Karpas-422 (cell line): ENCODE results near the gene TNFSF8. TPM values are rescaled to one million over a fixed set of nuclear protein-coding genes. Genes with fewer than 3 reads are reported as not detected.

ENCODE experiments used
- DNase-seq: peaks from one replicate; pipeline ENCODE4 v3.0.0-alpha.2; 2015
- H2AFZ ChIP-seq: fragments of 200-600 bp; sonication (generic); 2 replicates; pipeline ENCODE4 v1.6.1; 2014; ENCODE audit warnings: antibody characterized with exemption, low read length, mixed read lengths
- H3K27ac ChIP-seq: fragments of 200-600 bp; sonication (generic); 2 replicates; pipeline ENCODE4 v1.5.1; 2014; ENCODE audit warnings: mild to moderate bottlenecking, low read length, moderate library complexity
- H3K27me3 ChIP-seq: fragments of 200-600 bp; sonication (generic); 2 replicates; pipeline ENCODE4 v1.6.1; 2014; ENCODE audit warnings: low read length, mixed read lengths
- H3K36me3 ChIP-seq: fragments of 200-600 bp; sonication (generic); 2 replicates; pipeline ENCODE4 v1.6.1; 2014; ENCODE audit warnings: low read length, mixed read lengths; ENCODE audit not compliant: insufficient read depth
- H3K4me1 ChIP-seq: fragments of 200-600 bp; sonication (generic); 2 replicates; pipeline ENCODE4 v1.6.1; 2014; ENCODE audit warnings: mild to moderate bottlenecking, low read length, mixed read lengths
- H3K4me2 ChIP-seq: fragments of 200-600 bp; sonication (generic); 2 replicates; pipeline ENCODE4 v1.6.1; 2014; ENCODE audit warnings: low read length, low read depth, mild to moderate bottlenecking; ENCODE audit not compliant: poor library complexity, severe bottlenecking
- H3K4me3 ChIP-seq: fragments of 200-600 bp; sonication (generic); 2 replicates; pipeline ENCODE4 v1.5.1; 2014; ENCODE audit warnings: mild to moderate bottlenecking, antibody characterized with exemption, low read length, mixed read lengths
- H3K79me2 ChIP-seq: fragments of 200-600 bp; sonication (generic); 2 replicates; pipeline ENCODE4 v1.6.1; 2014; ENCODE audit warnings: mild to moderate bottlenecking, low read length, mixed read lengths
- H3K9ac ChIP-seq: fragments of 200-600 bp; sonication (generic); 2 replicates; pipeline ENCODE4 v1.6.0; 2014; ENCODE audit warnings: low read length
- H3K9me2 ChIP-seq: fragments of 200-600 bp; sonication (generic), shearing (Covaris generic); replicated peaks from 2 replicates; pipeline ENCODE4 v1.6.0; 2014; ENCODE audit warnings: mild to moderate bottlenecking, low read length, moderate library complexity; ENCODE audit not compliant: insufficient read depth
- H3K9me3 ChIP-seq: fragments of 300-700, 200-600 bp; sonication (generic); 2 replicates; pipeline ENCODE4 v1.6.1; 2014; ENCODE audit warnings: low read length, mixed read lengths
- H4K20me1 ChIP-seq: fragments of 200-600 bp; sonication (generic); 2 replicates; pipeline ENCODE4 v1.6.1; 2014; ENCODE audit warnings: mild to moderate bottlenecking, antibody characterized with exemption, low read length, low read depth; ENCODE audit not compliant: insufficient read depth
- total RNA-seq: library from RNA; depleted of rRNA; stranded (reverse); fragments of >200 nt; shearing (Covaris generic); gene quantifications from 2 replicates; pipeline ENCODE4 v1.2.3, GENCODE V29; 2014; ENCODE audit warnings: low replicate concordance

Gene TNFSF8
- total RNA-seq, 1 experiment from 2014 or later = 19.6 TPM

DNA sequence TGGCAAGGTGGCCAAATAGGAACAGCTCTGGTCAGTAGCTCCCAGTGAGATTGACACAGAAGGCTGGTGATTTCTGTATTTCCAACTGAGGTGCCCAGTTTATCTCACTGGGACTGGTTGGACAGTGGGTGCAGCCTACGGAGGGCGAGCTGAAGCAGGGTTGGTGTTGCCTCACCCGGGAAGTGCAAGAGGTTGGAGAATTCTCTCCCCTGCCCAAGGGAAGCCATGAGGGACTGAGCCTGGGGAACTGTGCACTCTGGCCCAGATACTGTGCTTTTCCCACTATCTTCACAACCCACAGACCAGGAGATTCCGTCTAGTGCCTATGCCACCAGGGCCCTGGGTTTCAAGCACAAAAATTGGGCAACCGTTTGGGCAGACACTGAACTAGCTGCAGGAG, 61.0 kb downstream of the TNFSF8 start:
- H3K4me2 ChIP-seq = no peak overlapping the region
- peaks cover 7% of the 10 kb centered on the region for H3K4me1 ChIP-seq
- H3K27me3 ChIP-seq = no peaks in the 10 kb centered on the region
- DNase-seq = no peak
- H3K36me3 ChIP-seq = no peaks in the 10 kb centered on the region
- no peak overlapping the region for H3K9ac ChIP-seq
- no peak overlapping the region for H3K27ac ChIP-seq
- H2AFZ ChIP-seq = no peak overlapping the region
- H3K4me3 ChIP-seq = no peak overlapping the region
- H3K79me2 ChIP-seq = no peaks in the 10 kb centered on the region
- H3K9me2 ChIP-seq = no peaks in the 10 kb centered on the region
- peaks cover under 1% of the 10 kb centered on the region; the same call in 1 of the 2 replicates for H3K9me3 ChIP-seq
- H4K20me1 ChIP-seq = no peaks in the 10 kb centered on the region

DNA sequence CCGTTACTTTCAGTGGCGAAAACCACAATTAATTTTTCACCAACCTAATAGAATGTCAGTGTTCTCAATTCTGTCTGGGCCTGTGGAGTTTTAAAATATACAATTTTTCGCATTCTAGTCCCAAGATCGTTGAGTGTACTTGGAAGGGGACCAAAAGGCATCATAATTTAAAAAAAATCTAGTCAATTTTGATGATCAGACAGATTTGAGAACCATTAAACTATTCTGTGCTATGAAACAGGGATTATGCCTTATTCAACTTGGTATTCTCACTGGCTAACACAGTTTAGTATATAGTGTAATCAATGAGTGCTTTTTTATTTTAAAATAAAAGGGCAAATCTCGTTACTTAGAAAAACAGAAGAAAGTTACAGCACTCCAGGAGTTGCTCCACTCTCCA, 63.1 kb downstream of the TNFSF8 start:
- Histone ChIP-seq H3K27ac (no peak overlapping the region), H3K27me3 (no peaks in the 10 kb centered on the region), H3K9me2 (no peaks in the 10 kb centered on the region), H4K20me1 (no peaks in the 10 kb centered on the region), H3K9ac (no peak overlapping the region), H3K9me3 (no peaks in the 10 kb centered on the region), H3K4me2 (no peak overlapping the region), H3K79me2 (no peaks in the 10 kb centered on the region), H3K4me1 (peaks cover 8% of the 10 kb centered on the region), H3K36me3 (no peaks in the 10 kb centered on the region), H2AFZ (no peak overlapping the region), H3K4me3 (no peak overlapping the region)
- no peak for DNase-seq

DNA sequence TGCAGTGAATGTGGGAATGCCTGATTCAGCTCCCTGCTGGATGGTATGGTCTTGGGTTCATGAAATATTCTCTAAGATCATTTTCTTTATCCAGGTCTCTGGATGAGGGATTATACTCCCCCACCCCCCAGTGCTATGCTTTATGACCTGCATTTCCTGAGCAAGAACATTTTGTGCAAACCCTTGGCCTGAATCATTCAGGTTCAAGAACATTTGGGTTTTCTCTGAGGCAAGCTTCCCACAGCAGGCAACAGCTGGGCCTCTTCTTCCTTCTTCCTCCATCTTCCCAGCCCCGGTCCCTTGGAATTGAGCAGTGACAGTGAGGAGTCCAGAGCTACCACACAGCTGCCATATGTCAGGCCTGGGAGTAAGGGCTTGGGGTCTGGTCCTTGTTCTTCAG, 65.9 kb downstream of the TNFSF8 start:
- no peak for DNase-seq
- Histone ChIP-seq H3K79me2 (no peaks in the 10 kb centered on the region), H3K9me2 (no peaks in the 10 kb centered on the region), H3K27me3 (no peaks in the 10 kb centered on the region), H2AFZ (no peak overlapping the region), H3K9me3 (no peaks in the 10 kb centered on the region), H3K27ac (no peak overlapping the region), H3K9ac (no peak overlapping the region), H3K36me3 (no peaks in the 10 kb centered on the region), H3K4me2 (no peak overlapping the region), H3K4me3 (no peak overlapping the region), H4K20me1 (no peaks in the 10 kb centered on the region), H3K4me1 (peaks cover 31% of the 10 kb centered on the region)

DNA sequence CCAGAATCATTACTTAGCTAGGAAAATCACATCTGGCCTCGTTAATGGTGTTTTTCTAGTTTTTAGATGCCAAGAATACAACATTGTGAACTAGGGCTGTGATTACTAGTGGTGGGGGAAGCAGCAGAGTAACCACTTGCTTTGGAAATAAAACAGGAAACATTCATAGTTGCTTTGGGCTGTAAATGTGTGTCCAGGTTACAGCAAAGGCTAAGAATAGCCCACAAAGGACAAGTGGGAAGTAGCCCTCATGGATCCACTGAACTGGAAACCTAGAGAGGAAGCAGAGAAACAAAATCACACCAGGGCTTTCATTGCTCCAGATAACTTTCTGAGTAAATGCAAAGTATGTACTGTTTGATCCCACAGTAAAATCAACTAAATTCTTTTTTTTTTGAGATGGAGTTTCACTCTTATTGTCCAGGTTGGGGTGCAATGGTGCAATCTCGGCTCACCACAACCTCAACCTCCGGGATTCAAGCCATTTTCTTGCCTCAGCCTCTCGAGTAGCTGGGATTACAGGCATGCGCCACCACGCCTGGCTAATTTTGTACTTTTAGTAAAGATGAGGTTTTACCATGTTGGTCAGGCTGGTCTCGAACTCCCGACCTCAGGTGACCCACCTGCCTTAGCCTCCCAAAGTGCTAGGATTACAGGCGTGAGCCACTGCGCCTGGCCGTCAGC, 68.3 kb downstream of the TNFSF8 start:
- H3K9me2 ChIP-seq = no peaks in the 10 kb centered on the region
- H4K20me1 ChIP-seq = no peaks in the 10 kb centered on the region
- no peak overlapping the region for H3K4me3 ChIP-seq
- H3K4me2 ChIP-seq = no peak overlapping the region
- H3K36me3 ChIP-seq = no peaks in the 10 kb centered on the region
- H3K9ac ChIP-seq = no peak overlapping the region
- H3K79me2 ChIP-seq = no peaks in the 10 kb centered on the region
- peaks cover 34% of the 10 kb centered on the region for H3K4me1 ChIP-seq
- H2AFZ ChIP-seq = no peak overlapping the region
- no peaks in the 10 kb centered on the region for H3K27me3 ChIP-seq
- no peaks in the 10 kb centered on the region for H3K9me3 ChIP-seq
- no peak overlapping the region for H3K27ac ChIP-seq
- DNase-seq = no peak

DNA sequence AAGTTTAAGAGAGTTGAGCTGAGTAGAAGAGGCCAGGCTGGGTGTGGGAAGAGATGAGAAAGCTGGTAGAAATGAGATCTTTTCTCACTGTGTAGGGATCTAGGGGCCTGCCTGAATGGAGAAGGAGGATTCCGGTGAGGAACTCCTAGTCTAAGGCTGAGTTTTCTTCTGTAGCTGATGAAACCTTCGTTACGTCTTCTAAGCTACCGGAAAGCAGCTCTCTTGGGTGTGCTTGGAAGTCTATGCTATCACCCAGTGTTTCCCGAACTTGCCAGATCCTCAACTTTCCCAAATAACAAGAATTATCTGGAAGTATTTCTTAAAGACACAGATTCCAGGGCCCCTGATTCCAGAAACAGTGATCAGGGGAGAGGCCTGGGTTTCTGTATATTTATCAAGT, 69.1 kb downstream of the TNFSF8 start:
- Histone ChIP-seq H3K36me3 (no peaks in the 10 kb centered on the region), H2AFZ (no peak overlapping the region), H3K27me3 (no peaks in the 10 kb centered on the region), H3K27ac (no peak overlapping the region), H3K9me3 (no peaks in the 10 kb centered on the region), H3K4me2 (peak overlapping the region; percentile 43), H3K4me3 (no peak overlapping the region), H4K20me1 (no peaks in the 10 kb centered on the region), H3K9ac (no peak overlapping the region), H3K79me2 (no peaks in the 10 kb centered on the region), H3K4me1 (peaks cover 42% of the 10 kb centered on the region), H3K9me2 (no peaks in the 10 kb centered on the region)
- no peak for DNase-seq

DNA sequence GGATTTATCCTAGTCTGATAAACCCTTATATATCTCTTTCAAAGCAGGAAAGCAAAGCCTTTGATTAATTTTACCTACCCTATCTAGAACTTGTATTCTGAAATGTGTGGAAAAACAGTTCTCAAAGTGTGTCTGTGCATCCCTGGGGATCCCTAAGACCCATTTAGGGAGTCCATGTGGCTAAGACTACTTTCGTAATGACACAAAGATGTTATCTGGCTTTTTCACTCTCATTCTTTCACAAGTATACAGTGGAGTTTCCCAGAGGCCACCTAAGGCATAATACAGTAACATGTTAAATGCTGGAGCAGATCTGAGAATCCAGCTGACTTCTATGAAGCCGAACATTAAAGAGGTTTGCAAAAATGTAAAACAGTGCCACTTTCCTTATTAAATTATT, 70.2 kb downstream of the TNFSF8 start:
- Histone ChIP-seq H3K4me2 (no peak overlapping the region), H3K4me3 (no peak overlapping the region), H3K9me3 (no peaks in the 10 kb centered on the region), H4K20me1 (no peaks in the 10 kb centered on the region), H3K4me1 (peaks cover 39% of the 10 kb centered on the region), H3K79me2 (no peaks in the 10 kb centered on the region), H3K9ac (no peak overlapping the region), H3K36me3 (no peaks in the 10 kb centered on the region), H3K9me2 (no peaks in the 10 kb centered on the region), H3K27ac (no peak overlapping the region), H3K27me3 (no peaks in the 10 kb centered on the region), H2AFZ (no peak overlapping the region)
- DNase-seq = no peak

DNA sequence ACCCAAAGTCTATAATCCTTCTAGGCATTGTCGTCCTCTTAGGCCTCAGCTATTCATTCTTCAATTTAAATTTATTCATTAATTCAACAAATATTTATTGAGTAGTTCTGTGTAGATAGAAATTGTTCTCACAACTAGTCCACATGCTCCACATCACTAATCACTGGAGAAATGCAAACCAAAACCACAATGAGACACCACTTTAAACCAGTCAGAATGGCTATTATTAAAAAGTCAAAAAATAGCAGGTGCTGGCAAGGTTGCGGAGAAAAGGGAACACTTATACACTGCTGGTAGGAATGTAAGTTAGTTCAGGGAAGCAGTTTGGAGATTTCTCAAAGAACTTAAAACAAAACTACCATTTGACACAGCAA, 73.5 kb downstream of the TNFSF8 start:
- Histone ChIP-seq H3K4me2 (peak overlapping the region; percentile 14), H3K4me3 (no peak overlapping the region), H2AFZ (no peak overlapping the region), H3K27ac (no peak overlapping the region), H3K9ac (no peak overlapping the region), H3K4me1 (peaks cover 30% of the 10 kb centered on the region), H3K36me3 (no peaks in the 10 kb centered on the region), H3K27me3 (no peaks in the 10 kb centered on the region), H3K79me2 (no peaks in the 10 kb centered on the region), H3K9me2 (no peaks in the 10 kb centered on the region), H4K20me1 (no peaks in the 10 kb centered on the region), H3K9me3 (no peaks in the 10 kb centered on the region)
- no peak for DNase-seq

DNA sequence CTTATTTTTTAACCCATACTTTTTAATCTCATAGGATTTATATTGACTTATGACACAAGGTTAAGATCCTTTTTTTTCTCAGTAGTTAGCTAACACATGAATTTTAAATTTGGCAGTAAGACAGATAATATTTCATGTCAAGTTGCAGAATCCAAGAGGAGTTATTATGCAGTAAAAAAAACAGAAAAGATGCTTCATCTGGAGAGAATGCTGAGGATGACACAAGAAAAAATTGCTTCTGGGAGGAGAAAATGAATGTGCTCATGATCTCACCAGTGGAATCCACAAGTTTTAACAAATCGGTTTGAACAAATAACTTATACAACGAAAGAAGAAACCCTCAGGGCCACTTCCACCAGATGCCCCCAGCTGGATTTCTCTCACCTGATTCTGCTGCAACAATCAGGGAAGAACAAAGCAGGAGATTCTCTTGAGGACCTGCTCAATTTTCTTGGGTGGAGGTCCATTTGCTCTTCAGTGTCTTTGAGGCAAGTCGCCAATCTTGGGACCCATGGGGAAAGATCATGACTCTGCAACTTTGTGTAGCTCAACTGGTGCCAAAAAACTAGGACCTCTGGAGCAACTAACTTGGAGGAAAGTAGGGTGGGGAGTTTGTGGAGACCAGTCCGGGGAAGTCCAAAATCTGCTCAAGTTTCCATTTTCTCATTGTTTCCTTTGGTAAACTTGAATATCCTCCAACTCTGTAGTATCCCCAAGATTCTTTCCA, 74.0 kb downstream of the TNFSF8 start:
- no peaks in the 10 kb centered on the region for H3K79me2 ChIP-seq
- no peaks in the 10 kb centered on the region for H3K9me2 ChIP-seq
- no peak for DNase-seq
- H3K4me3 ChIP-seq = no peak overlapping the region
- H3K27ac ChIP-seq = no peak overlapping the region
- no peaks in the 10 kb centered on the region for H3K36me3 ChIP-seq
- H3K4me1 ChIP-seq = peaks cover 24% of the 10 kb centered on the region
- no peak overlapping the region for H3K9ac ChIP-seq
- no peak overlapping the region for H2AFZ ChIP-seq
- H4K20me1 ChIP-seq = no peaks in the 10 kb centered on the region
- no peaks in the 10 kb centered on the region for H3K27me3 ChIP-seq
- H3K9me3 ChIP-seq = no peaks in the 10 kb centered on the region
- peak overlapping the region; percentile 14 for H3K4me2 ChIP-seq
